GM19193 (cell line): ENCODE data around the gene DTYMK.

Source experiments
- POLR2A ChIP-seq: IDR thresholded peaks from 4 replicates; pipeline ENCODE4 v1.6.1; 2011; ENCODE audit not compliant: insufficient read depth, insufficient read length; ENCODE audit errors: extremely low read depth

Gene DTYMK

DNA sequence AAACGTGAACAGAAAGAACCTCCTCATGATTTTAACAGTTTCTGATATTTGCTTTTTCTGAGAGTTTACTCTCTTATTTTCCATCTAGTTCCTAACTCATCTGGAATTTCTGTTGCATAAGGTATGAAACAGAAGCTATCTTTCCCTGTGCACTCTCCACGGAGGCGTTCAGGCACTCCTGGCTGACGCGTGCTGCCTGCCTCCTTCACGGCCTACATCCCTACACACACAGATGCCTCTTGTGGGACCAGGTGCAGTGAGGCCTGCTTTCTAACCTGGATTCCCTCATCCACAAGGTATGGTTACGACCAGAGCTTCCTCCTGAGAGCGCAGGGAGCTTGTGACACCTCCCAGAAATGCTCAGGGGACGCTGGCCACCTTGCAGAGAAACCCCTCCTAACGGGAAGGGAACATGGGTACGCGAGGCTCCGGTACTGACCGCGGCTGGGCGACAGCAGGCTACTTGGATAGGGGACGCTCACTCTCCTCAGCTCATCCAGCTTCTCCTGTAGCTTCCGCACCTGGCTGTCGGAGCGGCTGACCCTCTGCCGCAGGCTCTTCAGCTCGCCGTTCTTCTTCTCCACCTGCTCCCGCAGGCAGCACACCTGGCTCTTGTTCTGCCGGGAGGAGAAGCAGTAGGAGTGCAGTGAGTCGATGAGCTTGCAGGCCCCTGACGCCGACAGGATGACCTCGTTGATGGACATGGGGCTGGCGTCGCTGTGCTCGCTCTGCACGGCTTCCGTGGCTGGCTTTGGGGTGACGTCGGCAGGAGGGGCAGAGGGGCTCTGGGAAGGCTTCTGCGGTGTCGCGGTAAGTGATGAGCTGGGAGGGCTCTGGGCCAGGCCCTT, 53.9 kb downstream of the DTYMK start:
- no peak for TF ChIP-seq POLR2A

DNA sequence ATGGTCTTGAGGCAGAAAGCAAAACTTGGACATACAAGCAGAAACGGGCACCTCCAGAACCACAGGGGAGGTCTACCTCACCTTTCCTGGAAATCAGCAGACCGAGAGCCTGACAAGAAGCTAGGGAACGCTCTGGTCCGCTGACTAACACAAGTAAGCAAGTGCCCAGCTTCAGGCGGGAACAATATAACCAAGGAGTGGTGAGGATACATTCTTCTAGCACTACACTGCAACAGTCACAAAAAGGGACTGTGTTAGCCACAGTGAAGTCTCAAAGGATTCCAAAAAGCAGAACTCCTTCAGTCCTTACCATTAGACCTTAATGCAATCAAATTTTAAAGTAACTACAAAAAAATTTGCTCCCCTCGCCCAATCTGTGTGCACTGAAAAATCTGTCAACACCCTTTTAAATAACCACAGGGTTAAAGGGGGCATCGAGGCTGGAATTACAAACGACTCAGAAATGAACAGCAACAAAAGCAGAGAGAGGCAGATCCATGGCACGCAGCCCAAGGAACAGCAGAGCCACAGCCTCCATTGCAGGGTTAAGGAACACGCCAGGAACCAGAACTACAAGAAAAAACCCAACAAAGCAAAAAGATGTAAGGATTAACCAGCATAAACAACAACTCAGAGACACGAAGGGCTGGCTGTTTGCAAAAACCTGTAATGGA, 56.7 kb downstream of the DTYMK start:
- no peak for TF ChIP-seq POLR2A

DNA sequence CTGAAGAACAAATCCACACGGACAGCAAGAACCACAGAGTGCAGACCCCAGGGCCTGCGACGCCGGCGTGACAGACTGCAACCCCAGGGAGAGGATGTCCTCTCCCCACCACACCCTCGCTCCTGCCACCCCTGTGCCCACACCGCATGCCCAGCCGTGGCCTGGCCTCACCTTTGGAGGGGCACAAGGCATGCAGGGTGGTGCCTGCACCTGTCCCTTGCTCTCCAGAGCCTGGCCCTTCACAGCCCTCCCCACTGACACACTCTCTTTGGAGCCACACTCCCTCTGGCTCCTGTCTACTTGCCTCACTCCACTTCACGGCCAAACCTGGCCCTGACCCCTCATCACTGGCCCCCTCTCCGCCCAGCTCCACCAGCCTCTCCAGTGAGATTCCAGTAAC, 58.9 kb downstream of the DTYMK start:
- no peak for TF ChIP-seq POLR2A
